Hepatocyte (in vitro differentiated cells): Measurements from ENCODE around the gene KBTBD8.

ENCODE experiments used
- EZH2phosphoT487 ChIP-seq: fragments of 200-600 bp; sonication (generic); IDR thresholded peaks from one replicate; pipeline ENCODE4 v1.6.1; 2018; ENCODE audit warnings: antibody characterized with exemption, mild to moderate bottlenecking, low read depth, moderate library complexity; ENCODE audit not compliant: unreplicated experiment, severe bottlenecking
- TF ChIP-seq, protein P1 (sequence below): fragments of 200-600 bp; sonication (generic); IDR thresholded peaks from 2 replicates; pipeline ENCODE4 v1.5.1; 2016; ENCODE audit warnings: antibody characterized with exemption, mild to moderate bottlenecking; ENCODE audit not compliant: poor library complexity

DNA sequence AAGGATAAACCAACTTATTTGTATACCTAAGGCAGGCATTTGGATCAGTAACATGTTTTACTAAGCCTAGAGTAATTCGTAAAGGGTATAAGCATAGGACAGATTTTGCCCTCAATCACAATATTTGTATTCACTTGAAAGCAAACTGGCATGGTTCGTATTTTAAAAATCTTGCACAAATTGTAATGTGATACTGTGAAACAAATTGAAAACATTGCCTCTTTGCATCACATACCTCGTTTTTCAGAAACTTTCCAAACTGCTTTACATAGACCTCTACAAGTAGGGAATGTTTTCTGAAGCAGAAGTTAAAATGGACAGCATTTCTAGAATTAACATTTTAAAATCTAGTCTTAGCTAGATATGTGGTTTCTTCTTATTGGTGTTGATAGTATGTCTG is 11.6 kb downstream of the KBTBD8 start:
- TF ChIP-seq, protein P1, sequence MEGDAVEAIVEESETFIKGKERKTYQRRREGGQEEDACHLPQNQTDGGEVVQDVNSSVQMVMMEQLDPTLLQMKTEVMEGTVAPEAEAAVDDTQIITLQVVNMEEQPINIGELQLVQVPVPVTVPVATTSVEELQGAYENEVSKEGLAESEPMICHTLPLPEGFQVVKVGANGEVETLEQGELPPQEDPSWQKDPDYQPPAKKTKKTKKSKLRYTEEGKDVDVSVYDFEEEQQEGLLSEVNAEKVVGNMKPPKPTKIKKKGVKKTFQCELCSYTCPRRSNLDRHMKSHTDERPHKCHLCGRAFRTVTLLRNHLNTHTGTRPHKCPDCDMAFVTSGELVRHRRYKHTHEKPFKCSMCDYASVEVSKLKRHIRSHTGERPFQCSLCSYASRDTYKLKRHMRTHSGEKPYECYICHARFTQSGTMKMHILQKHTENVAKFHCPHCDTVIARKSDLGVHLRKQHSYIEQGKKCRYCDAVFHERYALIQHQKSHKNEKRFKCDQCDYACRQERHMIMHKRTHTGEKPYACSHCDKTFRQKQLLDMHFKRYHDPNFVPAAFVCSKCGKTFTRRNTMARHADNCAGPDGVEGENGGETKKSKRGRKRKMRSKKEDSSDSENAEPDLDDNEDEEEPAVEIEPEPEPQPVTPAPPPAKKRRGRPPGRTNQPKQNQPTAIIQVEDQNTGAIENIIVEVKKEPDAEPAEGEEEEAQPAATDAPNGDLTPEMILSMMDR, result no peak
- TF ChIP-seq EZH2phosphoT487, result no peak
